ENCODE results near the gene WIPF3.

Gene WIPF3

DNA sequence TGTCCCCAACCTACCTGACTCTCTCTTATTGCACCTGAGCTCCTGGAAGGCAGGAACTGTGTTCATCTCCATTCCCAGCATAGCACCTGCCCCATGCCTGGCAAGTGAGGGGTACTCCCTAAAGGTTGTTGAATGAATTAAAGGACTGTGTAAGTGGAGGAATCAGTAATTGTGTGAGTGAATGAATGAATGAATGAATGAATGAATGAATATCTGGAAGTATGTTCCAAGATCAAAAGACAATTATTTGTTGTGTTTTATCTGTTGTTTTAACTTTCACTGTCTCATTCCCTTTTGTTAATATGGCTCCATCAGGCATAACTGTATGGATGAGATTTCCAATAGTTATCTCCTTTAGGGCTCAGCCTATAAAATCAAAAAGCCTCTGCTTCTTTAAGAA, 4.0 kb downstream of the WIPF3 start:
- FAIRE-seq, result no peak

DNA sequence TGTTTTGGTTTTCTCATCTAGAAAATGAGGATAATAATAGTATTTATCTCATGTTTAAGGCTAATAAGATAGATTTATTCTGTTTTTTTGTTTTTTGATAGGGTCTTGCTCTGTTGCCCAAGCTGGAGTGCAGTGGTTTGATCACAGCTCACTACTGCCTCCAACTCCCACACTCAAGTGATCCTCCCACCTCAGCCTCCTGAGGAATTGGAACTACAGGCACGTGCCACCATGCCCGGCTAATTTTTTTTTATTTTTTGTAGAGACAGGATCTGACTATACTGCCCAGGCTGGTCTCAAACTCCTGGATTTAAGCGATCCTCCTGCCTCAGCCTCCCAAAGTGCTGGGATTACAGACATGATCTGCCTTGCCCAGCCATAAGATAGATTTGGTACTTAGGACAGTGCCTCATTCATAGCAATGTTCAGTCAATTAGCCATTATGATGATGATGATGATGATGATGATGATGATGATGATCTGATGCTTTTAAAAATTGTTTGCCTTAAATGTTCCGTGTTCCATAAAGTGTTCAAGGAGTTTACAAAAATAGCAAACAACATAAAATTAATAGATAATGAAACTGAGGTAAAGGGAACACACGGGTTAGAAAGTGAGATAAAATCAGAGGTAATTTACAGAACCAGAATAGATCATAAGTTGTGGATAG, 4.6 kb downstream of the WIPF3 start:
- FAIRE-seq, result no peak

DNA sequence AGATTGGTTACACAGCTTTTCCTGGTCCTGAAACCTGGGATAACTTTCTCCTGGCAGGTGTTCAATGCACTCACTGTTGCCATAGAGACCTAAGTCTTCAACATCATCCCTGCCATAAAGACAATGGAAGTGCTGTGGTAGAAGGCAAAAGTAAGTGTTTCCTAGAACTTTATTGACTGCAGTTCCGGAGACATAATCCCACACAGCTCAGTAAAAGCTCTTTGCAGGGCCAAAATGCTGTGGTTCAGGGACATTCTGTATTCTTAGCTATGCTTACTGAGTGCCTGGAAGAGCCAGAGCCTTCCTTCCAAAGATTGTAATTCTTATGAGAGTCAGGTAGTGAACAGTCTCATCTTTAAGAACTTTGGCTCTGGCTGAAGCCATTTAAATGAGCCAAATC, 5.3 kb downstream of the WIPF3 start:
- no peak for FAIRE-seq

DNA sequence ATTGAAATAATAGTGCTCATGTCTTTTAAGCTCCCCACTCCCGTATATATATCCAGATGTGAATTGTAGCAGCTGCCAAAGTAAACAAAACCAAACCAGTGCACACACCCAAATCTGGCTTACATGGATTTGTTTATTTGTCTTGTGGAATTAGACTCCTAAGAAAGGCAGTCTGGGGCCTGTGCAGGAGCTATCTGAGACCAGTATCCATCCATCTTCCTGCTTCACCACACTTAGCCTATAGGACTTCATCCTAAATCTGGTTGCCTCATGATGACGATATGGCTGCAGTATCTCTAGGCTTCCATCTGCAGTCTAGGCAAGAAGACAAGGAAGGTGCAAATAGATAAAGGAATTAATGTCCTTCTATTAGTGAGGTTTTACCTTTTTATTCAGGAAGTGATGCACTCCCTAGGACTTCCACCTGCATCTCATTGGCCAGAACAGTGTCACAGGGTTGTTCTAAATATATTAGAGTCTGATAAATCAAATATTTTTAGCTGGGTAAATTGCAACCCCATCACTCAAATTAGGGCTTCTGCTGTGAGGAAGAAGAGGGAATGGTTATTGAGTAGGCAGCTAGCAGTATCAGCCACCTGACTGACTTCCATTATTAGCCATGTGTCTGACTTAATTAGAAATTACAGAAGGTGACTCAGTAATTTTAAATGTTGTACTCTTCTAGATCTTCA, 6.0 kb downstream of the WIPF3 start:
- no peak for FAIRE-seq

DNA sequence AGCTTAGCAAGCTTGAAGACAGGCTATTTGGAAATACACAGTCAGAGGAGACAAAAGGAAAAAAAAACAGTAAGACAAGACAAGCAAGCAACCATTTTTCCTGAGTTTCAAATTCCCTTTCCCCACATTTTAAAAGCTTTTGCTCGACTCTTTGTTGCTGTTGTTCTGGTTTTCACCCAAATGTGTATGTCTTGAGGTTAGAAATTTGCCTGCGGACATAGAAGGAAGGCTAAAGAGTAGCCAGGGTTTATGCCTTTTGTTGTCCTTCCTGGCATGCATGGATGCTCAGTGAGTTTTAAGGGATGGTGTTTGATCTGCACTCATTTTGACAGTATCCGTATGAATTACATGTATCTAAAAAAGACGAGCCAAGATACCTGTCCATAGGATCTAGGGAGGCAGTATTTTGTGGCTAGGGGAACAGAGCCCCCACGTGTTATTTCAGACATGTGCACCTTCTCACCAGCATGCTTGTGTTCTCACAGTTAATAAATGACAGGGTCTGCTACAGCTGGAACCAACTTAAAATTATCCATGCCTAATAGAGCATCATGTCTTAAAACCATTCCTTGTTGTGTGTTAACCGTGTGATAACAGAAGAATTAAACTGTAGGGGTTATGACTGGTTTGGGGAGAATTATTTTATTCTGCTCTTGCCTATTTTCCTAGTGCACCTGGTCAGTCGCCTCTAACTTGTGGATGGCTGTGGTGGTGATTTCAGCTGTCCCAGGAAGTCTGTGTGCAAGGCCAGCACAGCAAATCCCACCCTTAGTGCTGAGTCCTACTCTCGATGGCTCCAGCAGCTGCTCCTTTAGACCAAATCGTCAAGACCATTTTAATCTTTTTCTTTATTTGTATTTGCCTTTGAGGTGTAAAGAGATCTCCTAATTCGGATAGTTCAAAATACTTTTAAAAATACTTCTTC, 9.1 kb downstream of the WIPF3 start:
- FAIRE-seq, result no peak

DNA sequence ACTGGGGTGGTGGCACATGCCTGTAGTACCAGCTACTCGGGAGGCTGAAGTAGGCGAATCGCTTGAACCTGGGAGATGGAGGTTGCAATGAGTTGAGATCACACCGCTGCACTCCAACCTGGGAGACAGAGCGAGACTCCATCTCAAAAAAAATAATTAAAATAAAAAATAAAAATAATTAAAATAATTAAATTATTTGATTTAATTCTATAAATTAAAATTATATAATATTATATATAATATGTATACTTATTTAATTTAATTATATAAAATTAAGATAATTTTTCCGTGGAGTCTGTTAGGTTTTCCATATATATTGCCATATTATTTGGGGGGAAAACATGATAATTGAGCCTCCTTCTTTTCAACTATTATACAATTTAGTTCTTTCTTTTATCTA, 12.0 kb downstream of the WIPF3 start:
- no peak for FAIRE-seq

DNA sequence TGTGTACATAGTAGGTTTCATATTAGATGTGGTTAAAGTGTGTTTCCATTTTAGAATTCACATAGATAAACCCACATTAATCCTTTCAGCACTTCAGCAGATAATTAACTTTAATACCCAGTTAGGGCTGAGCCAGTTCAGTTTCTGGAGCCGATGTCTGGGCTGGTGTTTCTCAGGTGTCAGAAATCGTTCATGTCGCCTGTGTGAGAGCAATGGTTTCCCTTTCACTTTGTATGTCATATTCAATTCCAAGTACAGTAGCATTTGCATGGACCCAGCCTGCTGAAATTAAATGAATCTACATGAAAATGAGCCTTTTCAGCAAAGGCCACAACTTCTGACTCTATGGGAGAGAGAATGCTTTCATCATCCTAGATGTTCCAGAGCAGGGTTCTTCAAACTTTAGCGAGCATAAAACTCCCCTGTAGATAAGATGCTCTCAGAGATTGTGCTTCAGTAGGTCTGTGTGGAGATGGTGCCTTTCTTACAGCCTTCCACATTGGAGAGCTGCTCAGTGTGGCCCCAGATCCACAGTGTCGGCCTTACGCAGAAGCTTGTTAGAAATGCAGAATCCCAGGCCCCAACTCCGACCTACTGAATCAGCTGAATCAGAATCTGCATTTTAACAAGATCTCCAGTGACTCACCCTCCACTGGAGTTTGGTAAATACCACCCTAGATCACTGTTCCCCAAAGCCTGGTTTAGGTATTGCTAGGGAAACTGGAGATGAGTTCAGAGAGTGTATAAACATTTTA, 19.6 kb downstream of the WIPF3 start:
- peak; percentile 41 for FAIRE-seq

DNA sequence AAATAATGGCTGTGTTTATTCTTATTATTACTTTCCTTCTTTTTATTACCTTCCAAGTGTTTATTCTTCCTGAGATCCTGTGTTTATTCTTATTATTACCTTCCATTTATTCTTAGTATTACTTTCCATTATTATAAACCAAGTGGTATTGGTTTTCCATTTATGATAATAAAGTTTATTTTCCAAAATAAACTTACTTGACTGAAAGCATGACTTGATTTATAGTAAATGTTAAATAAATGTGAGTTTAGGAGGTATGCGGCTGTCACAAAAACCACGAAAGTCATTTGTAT, 20.2 kb downstream of the WIPF3 start:
- FAIRE-seq, result no peak

DNA sequence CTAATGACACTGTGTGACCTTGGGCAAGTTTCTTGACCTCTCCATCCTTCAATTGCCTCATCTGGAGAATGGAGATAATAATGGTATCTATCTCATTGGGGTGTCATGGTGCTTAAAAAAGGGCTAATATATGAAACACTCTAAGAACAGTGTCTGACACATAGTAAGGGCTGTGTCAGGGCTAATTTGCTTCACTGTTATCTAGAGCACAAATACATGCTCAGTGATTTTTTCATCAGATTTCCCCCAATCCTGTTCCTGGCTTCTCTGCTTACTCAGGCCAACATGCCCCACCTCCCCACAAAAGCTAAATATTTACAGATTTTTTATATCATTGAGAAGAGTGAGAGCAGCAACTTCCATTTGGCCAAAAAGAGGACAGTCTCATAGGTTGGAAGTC, 20.6 kb downstream of the WIPF3 start:
- no peak for FAIRE-seq

DNA sequence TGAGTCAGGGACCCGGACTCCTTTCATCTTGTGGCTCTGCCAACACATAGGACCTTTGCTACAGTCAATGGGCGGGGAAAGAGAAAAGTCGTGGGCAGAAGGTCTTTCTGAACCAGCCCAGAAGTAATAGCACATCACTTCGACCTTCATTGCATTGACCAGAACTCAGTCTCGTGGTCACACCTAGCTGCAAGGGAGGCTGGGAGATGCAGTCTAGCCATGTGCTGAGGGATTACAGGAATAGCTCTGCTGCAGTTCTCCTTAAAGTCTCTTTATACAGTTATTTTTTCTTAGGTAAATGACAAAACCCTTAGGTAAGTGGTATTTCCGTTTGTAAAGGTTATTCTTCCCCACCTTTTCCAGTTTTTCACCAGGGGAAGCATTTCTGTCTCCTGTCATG, 25.4 kb downstream of the WIPF3 start:
- no peak for FAIRE-seq

DNA sequence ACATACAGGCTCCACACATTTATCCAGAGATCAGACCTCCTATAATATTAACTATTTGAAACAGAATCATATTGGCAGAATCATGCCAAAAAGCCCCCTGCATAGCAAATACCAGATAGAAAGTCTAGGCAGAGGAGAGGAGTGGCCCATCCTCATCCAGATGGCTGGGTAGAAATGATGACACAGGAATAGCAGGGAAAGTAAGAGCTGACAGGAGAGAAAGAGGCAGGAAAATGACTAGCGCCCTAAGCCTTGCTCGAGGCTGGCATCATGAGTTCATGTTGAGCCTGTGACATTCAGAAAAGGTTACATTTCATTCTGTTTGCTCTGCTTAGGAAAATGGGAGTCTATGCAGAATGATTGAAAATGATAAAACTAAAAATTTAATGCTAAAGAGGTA, 27.6 kb downstream of the WIPF3 start:
- no peak for FAIRE-seq

DNA sequence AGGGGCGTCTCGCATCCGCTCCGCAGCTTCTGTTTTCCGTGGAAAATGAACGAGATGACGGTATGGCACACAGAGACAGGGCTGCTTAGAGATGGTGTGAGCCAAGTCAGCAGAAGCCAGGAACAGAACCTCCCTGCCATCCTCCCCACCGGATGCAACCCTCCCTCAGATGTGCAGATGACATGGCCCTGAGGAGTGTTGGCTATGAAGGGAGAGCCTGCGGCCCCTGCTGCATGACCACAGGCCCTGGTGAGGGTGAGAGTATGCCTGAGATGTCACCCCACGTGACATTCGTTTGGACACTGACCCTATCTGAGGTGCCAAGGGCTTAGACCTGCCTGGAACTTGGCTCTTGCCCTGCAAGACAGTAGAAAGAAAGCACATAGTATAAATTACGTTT, 29.4 kb downstream of the WIPF3 start:
- no peak for FAIRE-seq

DNA sequence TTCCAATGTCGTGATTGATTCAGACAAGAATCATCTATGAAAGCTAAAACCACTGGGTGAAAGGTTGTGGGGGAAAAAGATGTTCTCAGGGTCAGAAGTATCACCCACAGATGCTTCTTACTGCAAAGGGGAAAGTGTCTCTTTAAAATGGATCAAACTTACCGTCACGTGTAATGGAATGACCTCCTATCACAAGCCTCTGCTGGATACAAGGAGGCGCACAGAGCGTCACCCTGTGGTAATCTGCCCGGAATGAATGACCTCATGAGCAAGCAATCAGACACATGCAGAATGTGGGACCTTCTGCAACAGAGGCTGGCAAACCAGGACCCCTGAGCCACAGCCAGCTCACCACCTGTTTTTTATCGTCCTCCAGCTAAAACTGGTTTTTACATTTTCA, 33.0 kb downstream of the WIPF3 start:
- FAIRE-seq, result no peak

DNA sequence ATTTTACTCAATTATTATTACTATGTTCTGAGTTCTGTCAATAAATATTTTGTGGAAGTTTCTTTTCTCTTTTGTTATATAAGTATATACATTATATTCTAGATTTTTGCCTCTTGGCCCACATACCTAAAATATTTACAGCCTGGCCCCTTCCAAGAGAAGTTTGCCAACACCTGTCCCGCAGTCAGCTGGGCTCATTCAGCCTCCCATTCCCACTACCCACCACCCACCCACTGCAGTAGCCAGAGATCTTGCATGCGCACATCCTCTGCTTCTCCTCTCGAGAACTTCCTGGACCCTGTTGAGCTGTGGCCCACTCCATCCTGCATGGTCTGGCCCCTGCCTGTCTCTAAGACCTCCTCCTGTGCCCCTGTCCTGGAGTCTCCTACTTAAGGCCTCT, 33.6 kb downstream of the WIPF3 start:
- no peak for FAIRE-seq

DNA sequence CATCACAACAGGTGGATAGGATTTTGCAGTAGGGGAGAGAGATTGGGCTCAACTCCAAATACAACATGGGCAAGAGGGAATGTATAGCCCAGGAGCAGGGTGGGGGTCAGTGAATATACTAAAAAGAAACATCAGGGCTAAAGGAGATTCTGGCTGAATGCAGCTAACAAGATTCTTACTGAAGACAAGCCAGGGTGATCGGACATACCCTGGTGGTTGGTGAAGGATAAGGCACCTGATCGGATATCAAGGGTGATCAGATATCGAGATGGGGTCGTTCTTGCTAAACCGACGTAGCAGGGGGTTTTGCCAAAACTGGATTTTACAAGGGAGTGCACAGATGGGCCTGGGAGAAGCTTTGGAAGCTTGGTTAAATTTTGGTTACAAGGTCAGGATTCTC, 34.4 kb downstream of the WIPF3 start:
- FAIRE-seq, result no peak

DNA sequence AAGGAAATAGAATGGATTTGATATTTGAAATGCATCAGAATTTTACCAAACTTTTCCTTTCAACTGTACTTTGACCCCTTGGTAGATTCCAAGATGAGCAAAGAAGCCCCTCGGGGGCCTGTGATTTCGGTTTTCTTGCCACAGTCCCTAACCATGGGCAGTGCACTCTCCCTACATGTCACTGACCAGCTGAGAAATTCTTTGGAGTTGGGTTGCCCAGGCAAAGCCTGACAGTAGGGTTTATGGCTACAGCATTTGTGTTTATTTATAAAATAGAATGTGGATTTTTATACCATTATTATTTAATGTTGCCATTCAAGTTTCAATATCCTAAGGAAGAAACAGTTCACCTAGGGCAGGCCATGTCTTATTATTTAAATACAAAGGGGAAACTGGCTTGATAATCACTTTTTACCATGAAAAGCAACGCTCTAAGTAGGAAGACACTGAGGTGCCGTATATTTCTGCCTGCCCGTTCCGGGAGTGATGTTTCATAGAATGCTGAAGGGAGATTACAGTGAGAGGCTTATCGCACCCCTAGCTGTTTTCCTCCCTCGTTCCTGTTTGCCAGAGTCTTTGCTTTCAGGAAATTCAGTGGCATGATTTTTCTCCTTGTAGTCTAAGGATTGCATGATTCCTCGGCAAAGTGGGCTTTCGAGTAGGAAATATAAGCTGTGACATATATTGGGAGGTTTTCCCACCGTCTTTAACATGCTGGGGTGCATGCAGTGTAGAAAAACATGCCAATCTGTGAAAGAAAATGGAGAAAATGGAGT, 35.8 kb downstream of the WIPF3 start:
- FAIRE-seq, result no peak

DNA sequence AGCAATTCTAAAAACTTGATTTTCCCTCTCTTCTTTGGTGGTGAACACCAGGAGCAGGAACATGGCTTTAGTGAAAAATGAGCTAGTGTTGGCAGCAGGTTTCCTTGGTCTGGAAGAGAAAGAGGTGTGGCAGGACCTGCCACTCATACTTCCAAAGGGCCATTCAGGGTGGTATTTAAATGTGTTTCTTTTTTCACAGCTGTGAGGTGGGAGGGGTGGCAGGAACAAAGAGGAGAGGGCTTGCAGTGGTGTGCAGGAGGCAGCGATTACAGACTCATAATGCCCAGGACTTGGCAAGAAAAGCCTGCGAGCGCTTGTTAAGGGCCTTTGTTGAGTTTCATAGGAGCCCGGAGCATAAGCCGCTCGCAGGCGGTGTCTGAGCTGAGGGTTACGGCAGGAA, 36.8 kb downstream of the WIPF3 start:
- FAIRE-seq, result no peak

DNA sequence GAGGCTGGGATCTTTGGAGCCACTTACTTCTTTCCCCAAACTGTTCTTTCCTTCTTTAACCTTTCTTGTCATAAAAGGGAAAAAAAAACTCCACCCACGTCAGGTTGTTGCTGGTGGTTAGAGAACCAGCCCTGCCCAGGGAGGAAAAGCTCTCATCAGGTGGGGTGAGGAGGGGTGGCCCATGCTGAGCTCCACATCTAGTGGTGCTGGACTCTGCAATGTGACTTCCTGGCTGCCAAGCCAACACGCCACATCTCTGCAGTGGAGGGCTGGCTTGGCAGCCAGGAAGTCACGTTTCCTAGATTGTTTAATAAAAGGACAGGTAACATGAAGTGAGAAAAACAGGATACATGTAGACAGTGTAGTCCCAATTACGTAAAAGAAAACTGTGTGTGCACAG, 37.4 kb downstream of the WIPF3 start:
- no peak for FAIRE-seq

DNA sequence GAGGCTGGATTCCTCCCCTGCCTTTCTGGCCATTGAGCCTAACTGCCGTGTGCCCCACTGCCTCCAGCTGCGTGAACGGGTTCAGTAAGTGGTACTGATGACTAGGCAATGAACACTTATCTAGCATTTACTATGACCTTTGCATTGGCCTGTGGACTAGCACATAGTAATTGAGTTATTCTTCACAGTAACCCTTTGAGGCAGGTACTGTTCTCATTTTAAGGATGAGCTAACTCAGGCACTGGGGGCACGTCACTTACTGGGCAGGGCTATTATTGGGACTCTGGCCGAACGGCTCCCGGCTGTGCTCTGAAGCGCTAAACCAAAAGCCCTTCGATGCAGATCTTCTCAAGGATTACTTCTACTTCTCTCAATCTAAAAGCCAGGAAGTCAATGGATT, 38.3 kb downstream of the WIPF3 start:
- FAIRE-seq, result no peak

DNA sequence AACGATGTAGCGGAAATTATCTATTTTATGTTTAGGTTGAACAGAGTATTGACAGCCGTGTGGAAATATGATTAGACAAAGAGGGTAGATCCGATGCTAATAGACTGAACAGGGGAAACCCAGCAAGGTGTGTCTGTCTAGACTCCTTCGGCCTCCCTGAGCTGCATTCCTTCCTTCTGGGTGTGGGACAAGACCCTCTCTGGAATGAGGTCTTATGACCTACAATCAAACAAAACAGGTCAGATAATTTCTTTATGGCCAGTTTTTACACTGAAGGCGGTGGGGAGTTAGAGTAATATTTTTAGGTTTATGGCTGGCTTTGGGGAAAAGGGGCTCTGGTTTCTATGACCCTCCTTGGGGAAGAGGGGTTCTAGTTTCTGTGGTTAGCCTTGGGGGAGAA, 41.2 kb downstream of the WIPF3 start:
- FAIRE-seq, result no peak

DNA sequence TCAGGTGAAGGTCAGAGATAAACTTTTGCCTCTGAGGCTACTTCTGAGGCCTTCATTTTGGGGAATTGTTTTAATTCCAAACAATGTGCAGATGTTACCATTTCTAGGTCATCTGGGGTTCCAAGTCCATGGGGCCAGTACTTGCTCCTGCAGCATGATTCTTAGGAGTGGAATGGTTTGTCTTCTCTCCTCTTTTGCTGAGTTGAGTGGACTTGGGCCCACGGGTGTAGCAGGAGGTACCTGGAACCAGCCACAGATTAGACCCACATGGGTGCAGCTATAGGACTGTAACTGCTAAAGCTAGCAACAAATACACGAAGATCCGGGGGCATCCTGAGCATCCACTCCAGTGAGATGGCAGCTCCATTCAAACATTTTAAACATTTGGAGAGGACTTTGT, 41.6 kb downstream of the WIPF3 start:
- no peak for FAIRE-seq

DNA sequence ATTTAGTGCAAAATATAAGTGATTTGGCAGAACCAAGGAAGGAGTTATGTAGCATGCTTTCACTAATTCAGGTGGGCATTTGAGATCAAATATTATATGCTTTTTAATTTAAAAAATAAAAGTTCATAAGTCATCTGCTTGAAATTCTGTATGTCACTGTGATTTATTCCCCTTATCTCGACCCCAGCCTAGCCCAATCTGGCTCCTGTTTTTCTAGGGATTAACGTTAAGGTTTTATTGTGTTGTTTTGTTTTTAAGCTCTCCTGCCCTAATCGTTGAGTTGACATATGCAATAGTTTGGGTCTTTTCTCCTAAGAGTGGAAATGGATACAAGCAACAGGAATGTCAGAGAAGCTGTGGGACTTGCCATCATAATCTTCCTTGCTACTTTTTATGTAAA, 42.6 kb downstream of the WIPF3 start:
- no peak for FAIRE-seq

DNA sequence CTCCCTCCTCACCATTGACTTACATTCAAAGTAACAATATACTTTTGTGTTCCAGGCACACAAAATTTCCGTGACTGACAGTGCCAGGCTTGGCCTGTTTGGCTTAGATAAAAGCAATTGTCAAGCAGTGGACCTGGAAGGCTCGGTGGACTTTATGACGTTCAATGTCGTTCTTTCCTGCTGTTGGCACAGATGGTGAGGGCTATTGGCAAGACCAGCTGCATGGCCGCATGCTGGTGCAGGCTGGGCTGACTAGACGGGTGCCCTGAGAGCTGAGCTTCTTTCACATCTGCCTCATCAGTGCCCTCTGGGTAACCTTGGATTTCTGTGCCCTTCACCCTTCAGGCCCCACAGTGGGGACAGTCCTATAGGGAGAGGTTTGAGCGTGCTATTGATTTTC, 45.2 kb downstream of the WIPF3 start:
- FAIRE-seq, result no peak

Data from islet of Langerhans (tissue), 1 donor.